GM12878 (cell line): ENCODE data around the gene MYO15B. TPM values are rescaled to one million over a fixed set of nuclear protein-coding genes. Genes with fewer than 3 reads are reported as not detected.
A peak's percentile ranks its signal among the peaks of the same experiment; 100 is the strongest.

Experiments
- BHLHE40 ChIP-seq, 2 experiments: fragments of 450-650 bp in 1 of 2; IDR thresholded peaks; 2 replicates each; pipeline ENCODE4 v1.6.1; 2011 to 2017; ENCODE audit warnings: low read depth in 2 of 2, borderline replicate concordance in 1 of 2, improper control_type of control experiment in 1 of 2, low read length in 1 of 2, mild to moderate bottlenecking in 1 of 2
- CHD1 ChIP-seq: IDR thresholded peaks from 2 replicates; pipeline ENCODE4 v1.6.1; 2012; ENCODE audit warnings: low read depth, low read length, improper control_type of control experiment
- EGR1 ChIP-seq, 2 experiments: IDR thresholded peaks; 1 replicate in 1 of 2; 2 replicates in 1 of 2; pipeline ENCODE4 v1.6.1; 2011 to 2012; ENCODE audit warnings: low read depth in 2 of 2, low read length in 2 of 2, borderline replicate concordance in 1 of 2, mild to moderate bottlenecking in 1 of 2, moderate library complexity in 1 of 2
- ESRRA ChIP-seq: IDR thresholded peaks from 2 replicates; pipeline ENCODE4 v1.6.1; 2012; ENCODE audit warnings: mild to moderate bottlenecking, low read length, improper control_type of control experiment
- IKZF1 ChIP-seq: fragments of 450-650 bp; conservative IDR thresholded peaks from 2 replicates; pipeline ENCODE4 v1.6.1; 2017; ENCODE audit warnings: antibody characterized with exemption, mild to moderate bottlenecking
- KLF5 ChIP-seq: fragments of 450-650 bp; IDR thresholded peaks from 2 replicates; pipeline ENCODE4 v1.6.1; 2014; ENCODE audit warnings: mild to moderate bottlenecking; ENCODE audit not compliant: partially characterized antibody
- LARP7 ChIP-seq: fragments of 450-650 bp; IDR thresholded peaks from 2 replicates; pipeline ENCODE4 v1.6.1; 2017; ENCODE audit warnings: mild to moderate bottlenecking
- MTA3 ChIP-seq: IDR thresholded peaks from 2 replicates; pipeline ENCODE4 v1.6.1; 2012; ENCODE audit warnings: low read length, inconsistent platforms, borderline replicate concordance
- RBBP5 ChIP-seq: fragments of 200-600 bp; sonication (generic); conservative IDR thresholded peaks from 2 replicates; pipeline ENCODE4 v1.6.1; 2016
- RELA ChIP-seq: fragments of 450-650 bp; IDR thresholded peaks from 2 replicates; pipeline ENCODE4 v1.8.0; 2014; ENCODE audit warnings: borderline replicate concordance; ENCODE audit not compliant: partially characterized antibody
- SMARCA5 ChIP-seq: fragments of 450-650 bp; IDR thresholded peaks from 2 replicates; pipeline ENCODE4 v1.6.1; 2017; ENCODE audit warnings: mild to moderate bottlenecking
- SREBF1 ChIP-seq: IDR thresholded peaks from 2 replicates; pipeline ENCODE4 v1.6.1; 2012; ENCODE audit warnings: mild to moderate bottlenecking, low read length
- SUZ12 ChIP-seq: fragments of 200-600 bp; sonication (generic); IDR thresholded peaks from one replicate; pipeline ENCODE4 v1.6.1; 2018; ENCODE audit warnings: antibody characterized with exemption, mild to moderate bottlenecking; ENCODE audit not compliant: unreplicated experiment
- TCF3 ChIP-seq: IDR thresholded peaks from 2 replicates; pipeline ENCODE4 v1.6.1; 2012; ENCODE audit warnings: low read depth, mild to moderate bottlenecking, low read length, borderline replicate concordance; ENCODE audit not compliant: insufficient read depth
- polyA plus RNA-seq, 11 experiments: library from polyadenylated mRNA; depleted of rRNA in 4 of 11; unstranded in 6 of 11; stranded (reverse) in 5 of 11; fragments of >200 nt; fragmentation: Nextera tagmentation in 4 of 11; fragmentation: Illumina TruSeq in 1 of 11; extraction: Ambion mirVana in 4 of 11; extraction: Trizol in 1 of 11; gene quantifications; 1 replicate in 1 of 11; 2 replicates in 10 of 11; pipeline versions ENCODE4 v1.2.1 to v1.2.3, GENCODE V29; 2011 to 2016; ENCODE audit warnings: inconsistent platforms in 2 of 11, missing spikeins in 2 of 11, low read depth in 1 of 11
- total RNA-seq, 4 experiments: library from RNA; depleted of rRNA in 3 of 4; stranded (reverse); fragments of >200 nt in 3 of 4; fragmentation: Illumina TruSeq in 1 of 4; extraction: Trizol in 1 of 4; gene quantifications; 2 replicates each; pipeline versions ENCODE4 v1.2.1 to v1.2.3, GENCODE V29; 2013 to 2021
- TF ChIP-seq, protein P1 (sequence below): fragments of 150-350 bp; IDR thresholded peaks from 2 replicates; pipeline ENCODE4 v1.6.1; 2016; ENCODE audit warnings: low read depth, low read length
- TF ChIP-seq, protein P2 (sequence below): fragments of 450-650 bp; formaldehyde crosslinking; IDR thresholded peaks from 2 replicates; pipeline ENCODE4 v1.5.0; 2022; ENCODE audit warnings: mild to moderate bottlenecking, missing genetic modification characterization
- TF ChIP-seq, protein P3 (sequence below): fragments of 450-650 bp; IDR thresholded peaks from 2 replicates; pipeline ENCODE4 v1.6.1; 2016; ENCODE audit warnings: mild to moderate bottlenecking
- TF ChIP-seq, protein P4 (sequence below): IDR thresholded peaks from 2 replicates; pipeline ENCODE4 v1.6.1; 2012; ENCODE audit warnings: low read depth, low read length, improper control_type of control experiment

The MYO15B gene
- total and polyA plus RNA-seq, 10 of the 15 experiments (the other 5 are each of a cell fraction or from before 2014, with no cell fraction given): 0.67 to 15.4 (median 2.3) TPM; not detected in 1

DNA sequence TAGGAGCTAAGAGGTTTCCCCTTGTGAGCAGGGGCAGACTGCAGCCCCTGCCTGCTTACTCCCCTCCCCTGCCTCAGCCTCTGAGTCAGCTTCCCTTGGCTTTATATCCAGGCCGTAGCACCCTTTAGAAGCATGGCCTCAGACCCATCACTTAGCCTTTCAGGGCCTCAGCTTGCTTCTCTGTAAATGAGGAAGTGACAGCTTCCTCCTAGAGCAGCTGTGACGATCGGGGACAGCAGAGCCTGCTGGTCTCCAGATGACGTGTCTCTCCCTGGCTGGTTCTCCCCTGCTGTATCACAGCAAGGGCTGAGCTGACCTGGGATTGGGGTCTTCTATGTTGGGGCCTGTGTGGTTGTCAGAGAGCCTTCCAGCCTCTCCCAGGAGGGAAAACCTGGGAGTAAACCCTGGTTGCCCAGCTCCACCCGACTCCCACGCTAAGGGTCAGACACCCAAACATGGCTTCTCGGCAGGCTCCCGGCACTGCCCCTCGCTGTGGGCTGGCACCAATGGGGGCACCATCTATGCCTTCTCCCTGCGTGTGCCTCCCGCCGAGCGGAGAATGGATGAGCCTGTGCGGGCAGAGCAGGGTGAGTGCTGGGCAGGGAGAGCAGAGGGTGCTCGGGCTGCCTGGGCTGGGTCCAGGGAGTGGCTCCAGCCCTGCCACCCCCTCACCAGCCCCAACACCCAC is 16.3 kb upstream of the MYO15B start (continued):
- no peak for TF ChIP-seq SMARCA5
- no peak for TF ChIP-seq RELA
- no peak for TF ChIP-seq EGR1 (IDR thresholded peaks at IDR 0.05; ENCODE audit: borderline replicate concordance in 1 of 2, low read depth in 2 of 2, low read length in 2 of 2)
- no peak for TF ChIP-seq KLF5
- peak; percentile 59; the same call in 1 of the 2 replicates for TF ChIP-seq LARP7
- TF ChIP-seq, protein P1, sequence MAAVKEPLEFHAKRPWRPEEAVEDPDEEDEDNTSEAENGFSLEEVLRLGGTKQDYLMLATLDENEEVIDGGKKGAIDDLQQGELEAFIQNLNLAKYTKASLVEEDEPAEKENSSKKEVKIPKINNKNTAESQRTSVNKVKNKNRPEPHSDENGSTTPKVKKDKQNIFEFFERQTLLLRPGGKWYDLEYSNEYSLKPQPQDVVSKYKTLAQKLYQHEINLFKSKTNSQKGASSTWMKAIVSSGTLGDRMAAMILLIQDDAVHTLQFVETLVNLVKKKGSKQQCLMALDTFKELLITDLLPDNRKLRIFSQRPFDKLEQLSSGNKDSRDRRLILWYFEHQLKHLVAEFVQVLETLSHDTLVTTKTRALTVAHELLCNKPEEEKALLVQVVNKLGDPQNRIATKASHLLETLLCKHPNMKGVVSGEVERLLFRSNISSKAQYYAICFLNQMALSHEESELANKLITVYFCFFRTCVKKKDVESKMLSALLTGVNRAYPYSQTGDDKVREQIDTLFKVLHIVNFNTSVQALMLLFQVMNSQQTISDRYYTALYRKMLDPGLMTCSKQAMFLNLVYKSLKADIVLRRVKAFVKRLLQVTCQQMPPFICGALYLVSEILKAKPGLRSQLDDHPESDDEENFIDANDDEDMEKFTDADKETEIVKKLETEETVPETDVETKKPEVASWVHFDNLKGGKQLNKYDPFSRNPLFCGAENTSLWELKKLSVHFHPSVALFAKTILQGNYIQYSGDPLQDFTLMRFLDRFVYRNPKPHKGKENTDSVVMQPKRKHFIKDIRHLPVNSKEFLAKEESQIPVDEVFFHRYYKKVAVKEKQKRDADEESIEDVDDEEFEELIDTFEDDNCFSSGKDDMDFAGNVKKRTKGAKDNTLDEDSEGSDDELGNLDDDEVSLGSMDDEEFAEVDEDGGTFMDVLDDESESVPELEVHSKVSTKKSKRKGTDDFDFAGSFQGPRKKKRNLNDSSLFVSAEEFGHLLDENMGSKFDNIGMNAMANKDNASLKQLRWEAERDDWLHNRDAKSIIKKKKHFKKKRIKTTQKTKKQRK: no peak
- TF ChIP-seq CHD1: no peak
- TF ChIP-seq MTA3: no peak
- TF ChIP-seq BHLHE40 (IDR thresholded peaks at IDR 0.05; ENCODE audit: borderline replicate concordance in 1 of 2, low read depth in 2 of 2, low read length in 1 of 2): no peak
- TF ChIP-seq IKZF1: peak; percentile 57
- TF ChIP-seq, protein P2, sequence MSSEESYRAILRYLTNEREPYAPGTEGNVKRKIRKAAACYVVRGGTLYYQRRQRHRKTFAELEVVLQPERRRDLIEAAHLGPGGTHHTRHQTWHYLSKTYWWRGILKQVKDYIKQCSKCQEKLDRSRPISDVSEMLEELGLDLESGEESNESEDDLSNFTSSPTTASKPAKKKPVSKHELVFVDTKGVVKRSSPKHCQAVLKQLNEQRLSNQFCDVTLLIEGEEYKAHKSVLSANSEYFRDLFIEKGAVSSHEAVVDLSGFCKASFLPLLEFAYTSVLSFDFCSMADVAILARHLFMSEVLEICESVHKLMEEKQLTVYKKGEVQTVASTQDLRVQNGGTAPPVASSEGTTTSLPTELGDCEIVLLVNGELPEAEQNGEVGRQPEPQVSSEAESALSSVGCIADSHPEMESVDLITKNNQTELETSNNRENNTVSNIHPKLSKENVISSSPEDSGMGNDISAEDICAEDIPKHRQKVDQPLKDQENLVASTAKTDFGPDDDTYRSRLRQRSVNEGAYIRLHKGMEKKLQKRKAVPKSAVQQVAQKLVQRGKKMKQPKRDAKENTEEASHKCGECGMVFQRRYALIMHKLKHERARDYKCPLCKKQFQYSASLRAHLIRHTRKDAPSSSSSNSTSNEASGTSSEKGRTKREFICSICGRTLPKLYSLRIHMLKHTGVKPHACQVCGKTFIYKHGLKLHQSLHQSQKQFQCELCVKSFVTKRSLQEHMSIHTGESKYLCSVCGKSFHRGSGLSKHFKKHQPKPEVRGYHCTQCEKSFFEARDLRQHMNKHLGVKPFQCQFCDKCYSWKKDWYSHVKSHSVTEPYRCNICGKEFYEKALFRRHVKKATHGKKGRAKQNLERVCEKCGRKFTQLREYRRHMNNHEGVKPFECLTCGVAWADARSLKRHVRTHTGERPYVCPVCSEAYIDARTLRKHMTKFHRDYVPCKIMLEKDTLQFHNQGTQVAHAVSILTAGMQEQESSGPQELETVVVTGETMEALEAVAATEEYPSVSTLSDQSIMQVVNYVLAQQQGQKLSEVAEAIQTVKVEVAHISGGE (CRISPR knock-in tag): no peak
- TF ChIP-seq SUZ12: no peak
- TF ChIP-seq, protein P3, sequence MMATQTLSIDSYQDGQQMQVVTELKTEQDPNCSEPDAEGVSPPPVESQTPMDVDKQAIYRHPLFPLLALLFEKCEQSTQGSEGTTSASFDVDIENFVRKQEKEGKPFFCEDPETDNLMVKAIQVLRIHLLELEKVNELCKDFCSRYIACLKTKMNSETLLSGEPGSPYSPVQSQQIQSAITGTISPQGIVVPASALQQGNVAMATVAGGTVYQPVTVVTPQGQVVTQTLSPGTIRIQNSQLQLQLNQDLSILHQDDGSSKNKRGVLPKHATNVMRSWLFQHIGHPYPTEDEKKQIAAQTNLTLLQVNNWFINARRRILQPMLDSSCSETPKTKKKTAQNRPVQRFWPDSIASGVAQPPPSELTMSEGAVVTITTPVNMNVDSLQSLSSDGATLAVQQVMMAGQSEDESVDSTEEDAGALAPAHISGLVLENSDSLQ: peak; percentile 64; the same call in 1 of the 2 replicates
- TF ChIP-seq RBBP5: no peak
- TF ChIP-seq, protein P4, sequence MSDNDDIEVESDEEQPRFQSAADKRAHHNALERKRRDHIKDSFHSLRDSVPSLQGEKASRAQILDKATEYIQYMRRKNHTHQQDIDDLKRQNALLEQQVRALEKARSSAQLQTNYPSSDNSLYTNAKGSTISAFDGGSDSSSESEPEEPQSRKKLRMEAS: no peak
- no peak for TF ChIP-seq SREBF1
- no peak for TF ChIP-seq ESRRA
- peak; percentile 57; the same call in 1 of the 2 replicates for TF ChIP-seq TCF3
